ENCODE results near the gene EPAS1.

Gene EPAS1

GRCh38 chr2:46273919-46274318 lies 23.3 kb upstream of the EPAS1 start:
- no peak for DNase-seq

- DNase-seq = no peak
Observed at GRCh38 chr2:46274586-46274985, 22.6 kb upstream of the EPAS1 start.

- no peak for DNase-seq
Observed at GRCh38 chr2:46275995-46276394, 21.2 kb upstream of the EPAS1 start.

GRCh38 chr2:46276642-46277041 lies 20.6 kb upstream of the EPAS1 start:
- no peak for DNase-seq

DNA sequence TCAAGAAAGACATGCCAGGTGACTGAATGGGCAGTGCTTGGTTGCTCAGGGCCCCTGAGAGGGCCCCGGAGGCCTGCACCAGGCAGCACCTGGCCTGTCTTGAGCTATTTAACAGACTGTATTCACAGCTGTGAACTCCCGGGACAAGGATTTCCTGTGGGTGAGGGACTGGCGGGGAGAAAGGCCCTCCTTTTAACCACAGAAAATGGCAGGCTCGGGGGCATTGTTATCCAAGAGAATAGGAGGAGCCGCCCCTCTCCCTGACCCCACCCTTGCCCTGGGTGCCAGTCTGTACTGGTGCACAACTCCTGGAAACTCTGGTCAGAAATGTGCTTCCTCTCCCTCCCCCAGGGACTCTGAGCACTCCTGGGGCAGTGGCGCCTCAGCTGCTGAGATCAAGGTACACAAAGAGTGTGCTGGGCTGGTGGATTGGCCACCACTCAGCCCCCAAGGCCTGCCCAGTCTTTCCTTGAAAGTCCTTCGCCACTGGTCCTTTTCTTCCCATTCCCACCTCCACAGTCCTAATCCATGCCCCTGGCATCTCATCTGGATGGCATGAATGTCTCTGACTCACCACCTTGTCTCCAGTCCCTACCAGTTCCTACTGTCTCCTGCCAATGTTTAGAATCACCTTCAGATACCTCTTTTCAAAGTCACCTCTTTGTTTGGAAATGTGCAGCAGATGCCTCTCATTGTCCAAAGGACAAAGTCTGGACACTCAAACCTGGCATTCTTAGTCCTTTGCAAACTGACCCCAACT lies 19.6 kb upstream of the EPAS1 start:
- DNase-seq = no peak

DNA sequence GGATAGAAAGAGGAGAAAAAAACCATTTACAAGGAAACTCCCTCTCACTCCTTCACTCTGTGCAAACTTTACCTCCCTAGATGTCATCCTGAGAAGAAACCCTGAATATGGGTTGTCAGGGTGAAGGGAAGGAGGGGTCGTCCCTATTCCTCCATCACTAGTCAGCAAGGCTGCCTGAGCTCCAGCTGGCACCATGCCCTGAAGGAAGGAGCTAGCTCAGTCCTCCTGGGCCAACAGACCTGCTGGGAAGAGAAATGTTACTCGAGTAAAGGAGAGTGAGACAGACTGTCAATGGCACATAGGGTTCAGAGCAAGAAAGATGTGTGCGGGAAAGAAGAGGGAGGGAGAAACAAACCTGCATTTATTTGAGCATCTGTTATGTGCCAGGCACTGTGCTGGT lies 18.3 kb upstream of the EPAS1 start:
- no peak for DNase-seq

GRCh38 chr2:46281939-46282338 lies 15.3 kb upstream of the EPAS1 start:
- no peak for DNase-seq

GRCh38 chr2:46283693-46284092 lies 13.5 kb upstream of the EPAS1 start:
- no peak for DNase-seq

- DNase-seq = no peak
Observed at GRCh38 chr2:46284260-46284659, 12.9 kb upstream of the EPAS1 start.

DNA sequence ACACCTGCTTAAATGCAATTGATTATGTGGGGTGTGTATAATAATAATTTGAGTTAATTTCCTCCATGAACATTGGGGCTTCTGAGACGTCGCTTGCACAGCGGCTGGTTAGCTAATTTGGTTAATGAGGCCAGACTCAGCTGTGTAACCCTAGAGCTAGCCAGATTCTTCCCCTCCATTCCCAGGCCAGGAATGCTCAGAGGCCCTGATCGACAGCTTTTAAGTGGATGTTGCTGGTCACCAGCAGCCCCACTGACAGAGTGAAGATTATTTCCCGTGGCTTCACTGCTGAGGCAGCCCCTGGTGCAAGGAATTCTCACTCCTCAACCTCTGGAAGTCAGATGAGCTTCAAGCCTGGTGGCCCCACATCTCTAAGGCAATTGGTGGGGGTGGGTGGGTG lies 12.4 kb upstream of the EPAS1 start:
- DNase-seq = no peak

GRCh38 chr2:46286715-46287114 lies 10.5 kb upstream of the EPAS1 start:
- no peak for DNase-seq

DNA sequence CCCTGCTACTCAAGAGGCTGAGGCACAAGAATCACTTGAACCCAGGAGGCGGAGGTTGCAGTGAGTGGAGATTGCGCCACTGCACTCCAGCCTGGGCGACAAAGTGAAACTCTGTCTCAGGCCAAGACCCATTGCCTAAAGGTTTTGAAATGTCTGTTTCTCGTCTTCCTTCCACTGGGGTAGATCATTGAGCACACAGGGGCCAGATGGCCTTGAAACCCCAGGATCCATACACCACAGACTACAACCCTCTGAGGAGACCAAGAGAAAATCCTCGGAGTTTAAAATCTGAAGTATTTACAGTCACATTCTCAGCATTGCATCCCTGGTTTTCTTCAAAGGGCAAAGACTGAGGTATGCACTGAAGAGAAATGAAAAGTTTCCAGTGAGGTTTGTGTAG lies 7.1 kb upstream of the EPAS1 start:
- no peak for DNase-seq

- no peak for DNase-seq
Observed at GRCh38 chr2:46293466-46293865, 3.7 kb upstream of the EPAS1 start.

GRCh38 chr2:46294176-46294836 lies 2.9 kb upstream of the EPAS1 start:
- DNase-seq = no peak

DNA sequence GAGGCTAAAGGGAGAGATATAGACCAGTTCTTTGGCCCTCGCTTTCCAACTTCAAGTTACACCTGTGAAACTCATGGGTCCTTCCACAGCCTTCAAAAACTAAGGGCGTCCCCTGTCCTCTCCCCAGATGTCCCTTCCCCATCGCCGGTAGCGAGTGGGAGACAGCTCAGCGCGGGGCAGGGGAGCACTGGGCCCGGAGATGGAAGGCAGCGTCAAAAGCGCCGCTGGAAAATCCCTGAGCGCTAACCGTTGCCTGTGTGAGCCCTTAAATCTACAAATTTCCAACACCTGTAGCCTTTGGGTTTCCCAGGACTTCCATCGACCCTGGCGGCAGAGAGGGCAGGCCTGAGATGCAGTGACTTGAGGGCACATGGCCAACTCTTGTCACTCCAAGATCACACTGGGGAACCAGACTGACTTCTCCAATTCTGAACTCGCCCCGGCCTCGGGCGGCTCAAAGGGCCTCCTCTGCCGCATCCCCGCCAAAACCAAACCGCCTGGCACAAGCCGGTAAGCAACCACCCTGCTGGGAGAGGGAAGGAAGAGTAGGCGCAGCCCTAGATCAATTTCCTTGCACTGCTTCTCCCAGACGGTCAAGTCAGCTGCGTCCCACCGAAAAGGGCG lies 879 bp upstream of the EPAS1 start:
- DNase-seq = no peak

DNA sequence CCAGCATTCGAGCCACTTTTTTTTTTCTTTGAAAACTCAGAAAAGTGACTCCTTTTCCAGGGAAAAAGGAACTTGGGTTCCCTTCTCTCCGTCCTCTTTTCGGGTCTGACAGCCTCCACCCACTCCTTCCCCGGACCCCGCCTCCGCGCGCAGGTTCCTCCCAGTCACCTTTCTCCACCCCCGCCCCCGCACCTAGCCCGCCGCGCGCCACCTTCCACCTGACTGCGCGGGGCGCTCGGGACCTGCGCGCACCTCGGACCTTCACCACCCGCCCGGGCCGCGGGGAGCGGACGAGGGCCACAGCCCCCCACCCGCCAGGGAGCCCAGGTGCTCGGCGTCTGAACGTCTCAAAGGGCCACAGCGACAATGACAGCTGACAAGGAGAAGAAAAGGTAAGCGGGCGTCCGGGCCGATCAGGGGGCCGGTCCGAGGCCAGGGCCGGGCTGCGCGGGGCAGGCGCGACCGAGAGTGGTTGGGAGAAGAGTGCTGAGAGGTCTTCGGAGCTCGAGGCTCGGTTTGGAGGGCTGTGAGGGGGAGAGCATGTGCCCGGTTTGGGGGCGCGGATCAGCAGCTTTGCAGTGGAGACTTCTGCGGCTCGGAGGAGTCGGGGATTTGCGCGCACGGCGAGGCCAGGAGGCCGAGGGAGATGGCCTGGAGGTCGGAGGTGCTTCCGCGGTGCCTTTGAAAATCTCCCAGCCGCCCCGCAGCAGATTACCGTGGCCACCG lies 502 bp downstream of the EPAS1 start:
- DNase-seq = peak; percentile 32 to 59

- DNase-seq = no peak
Observed at GRCh38 chr2:46298272-46298521, 990 bp downstream of the EPAS1 start.

DNA sequence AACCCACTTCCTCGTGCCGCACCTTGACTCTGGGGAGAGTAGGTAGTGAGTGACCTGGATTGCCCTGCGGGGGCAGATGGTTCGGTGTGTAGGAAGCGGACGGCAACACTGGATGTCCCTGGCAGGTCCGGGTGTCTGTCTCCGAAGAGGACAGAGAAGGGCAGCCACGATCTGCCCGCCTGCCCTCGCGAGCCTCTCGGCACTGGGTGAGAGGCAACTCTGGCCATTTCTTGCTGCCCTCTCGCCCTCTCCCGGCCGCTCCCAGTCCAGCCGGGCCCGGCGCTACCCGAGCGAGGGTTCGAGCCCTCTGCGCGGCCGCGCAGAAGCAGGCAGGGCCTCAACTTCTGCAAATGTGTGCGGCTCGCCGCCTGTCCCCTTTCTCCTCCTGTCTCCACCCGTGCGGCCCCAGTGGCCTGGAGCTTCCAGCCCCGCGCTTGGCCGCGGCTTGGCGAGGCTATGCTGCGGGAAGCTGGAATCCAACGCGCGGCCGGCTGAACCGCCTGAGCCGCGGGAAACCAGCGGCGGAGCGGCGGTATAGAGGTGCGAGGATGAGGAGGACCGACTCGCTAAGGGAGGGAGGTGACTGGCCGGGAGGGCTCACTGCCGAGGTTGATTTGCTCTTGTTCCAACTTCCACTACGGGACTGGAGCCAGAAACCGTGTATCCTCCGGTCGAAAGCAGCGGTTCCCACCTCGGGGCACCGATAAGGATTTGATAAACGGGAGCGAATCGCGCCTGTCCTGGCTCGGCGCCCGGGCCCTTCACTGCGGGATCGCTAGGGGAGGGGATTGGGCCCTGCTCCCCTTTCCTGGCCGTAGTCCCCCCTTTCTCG lies 1.5 kb downstream of the EPAS1 start:
- peak in 1 of 2 donors; percentile 16 for DNase-seq

DNA sequence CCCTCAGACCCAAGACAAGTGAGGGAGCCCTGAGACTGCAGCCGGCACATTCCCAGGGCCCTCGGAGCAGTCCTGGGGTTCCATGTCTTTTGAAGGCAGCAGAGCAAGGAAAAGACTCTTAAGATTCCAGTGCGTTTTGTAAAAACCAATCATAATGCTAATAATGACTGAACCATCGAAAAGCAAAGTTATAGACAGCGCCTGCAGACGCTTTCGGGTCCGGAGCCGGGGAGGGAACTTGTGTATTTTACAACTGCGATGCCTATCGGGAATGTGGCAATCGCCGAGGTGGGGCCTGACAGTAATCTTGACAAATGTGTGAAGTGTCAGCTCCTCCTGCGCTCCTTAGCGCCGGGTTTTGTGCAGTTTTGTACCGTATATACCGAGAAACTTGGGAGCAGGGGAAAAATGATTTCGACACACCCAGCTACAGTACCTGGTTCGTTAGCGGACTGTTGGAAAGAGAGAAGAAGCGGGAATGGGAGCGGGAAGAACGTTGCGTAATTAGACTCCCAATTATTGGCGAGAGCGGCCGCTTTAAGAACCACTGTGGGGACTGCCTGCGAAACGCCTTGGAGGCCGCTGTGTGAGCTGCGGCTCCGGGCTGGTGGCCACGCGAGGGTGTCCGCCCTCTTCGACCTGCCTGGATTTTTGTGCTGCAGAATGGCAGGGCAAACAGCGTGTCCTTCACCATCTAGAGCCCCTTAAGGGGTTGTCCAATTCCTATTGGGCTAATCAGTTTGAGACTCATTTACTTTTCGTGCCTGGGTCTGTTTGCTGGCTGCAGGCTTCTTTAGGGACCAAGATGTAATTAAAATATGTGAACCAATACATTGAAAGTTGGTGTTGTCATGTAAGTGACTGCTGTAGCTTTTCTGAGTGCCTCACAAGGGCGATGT lies 2.4 kb downstream of the EPAS1 start:
- DNase-seq = no peak

DNA sequence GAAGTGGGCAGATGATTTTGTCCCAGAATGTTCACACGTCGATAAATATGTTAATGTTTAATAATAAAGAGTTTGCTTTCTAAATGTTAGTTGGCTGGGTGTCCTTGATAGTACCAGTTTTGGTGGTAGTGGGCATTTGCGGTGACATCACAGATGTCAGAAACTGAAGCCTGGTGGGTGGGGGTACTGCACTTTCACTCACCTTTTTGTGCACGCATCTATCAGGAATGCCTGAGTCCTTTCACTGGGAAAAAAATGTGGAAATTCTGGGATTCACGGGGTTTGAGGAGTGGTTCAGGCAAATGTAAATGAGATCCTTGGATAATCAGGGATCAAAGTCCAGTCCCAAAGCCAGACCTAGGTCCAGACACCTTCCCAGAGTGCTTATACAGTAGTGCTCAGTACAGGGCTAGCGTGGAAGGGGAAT lies 3.2 kb downstream of the EPAS1 start:
- no peak for DNase-seq

GRCh38 chr2:46302005-46302695 lies 4.9 kb downstream of the EPAS1 start:
- no peak for DNase-seq
